CD4-positive, alpha-beta T cell treated with Interleukin-6 for 4 hours (primary cell): Measurements from ENCODE around the gene PDE4D.

Source experiments
- DNase-seq: peaks from one replicate; pipeline ENCODE4 v3.0.0-alpha.2; 2020; ENCODE audit warnings: mixed read lengths

PDE4D gene

DNA sequence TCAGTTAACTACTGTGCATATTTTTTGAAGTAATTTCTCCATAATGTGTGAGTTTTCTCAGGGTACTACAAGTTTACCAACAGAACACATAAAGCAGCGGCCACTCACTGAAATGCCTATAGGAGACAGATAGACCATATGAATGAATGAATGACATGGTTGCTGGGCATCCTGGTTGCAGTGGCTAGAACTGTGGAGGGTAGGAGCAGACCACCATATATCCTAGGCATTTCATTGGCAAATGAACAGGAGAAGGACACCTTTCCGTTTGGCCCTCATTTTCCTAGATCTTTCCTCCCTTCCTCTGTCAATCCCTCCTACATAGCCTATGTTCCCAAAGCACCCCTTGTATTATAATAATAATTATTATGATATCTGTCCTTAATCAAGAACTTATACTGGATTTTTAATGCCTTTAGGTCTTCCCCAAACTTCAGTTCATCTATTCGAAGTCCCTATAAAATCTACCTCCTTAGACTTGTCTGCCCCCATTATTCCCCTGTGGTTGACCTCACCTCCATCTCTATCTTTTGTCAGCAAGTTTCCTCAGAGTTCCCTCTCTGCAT, 838.5 kb downstream of the PDE4D start:
- DNase-seq, result no peak

DNA sequence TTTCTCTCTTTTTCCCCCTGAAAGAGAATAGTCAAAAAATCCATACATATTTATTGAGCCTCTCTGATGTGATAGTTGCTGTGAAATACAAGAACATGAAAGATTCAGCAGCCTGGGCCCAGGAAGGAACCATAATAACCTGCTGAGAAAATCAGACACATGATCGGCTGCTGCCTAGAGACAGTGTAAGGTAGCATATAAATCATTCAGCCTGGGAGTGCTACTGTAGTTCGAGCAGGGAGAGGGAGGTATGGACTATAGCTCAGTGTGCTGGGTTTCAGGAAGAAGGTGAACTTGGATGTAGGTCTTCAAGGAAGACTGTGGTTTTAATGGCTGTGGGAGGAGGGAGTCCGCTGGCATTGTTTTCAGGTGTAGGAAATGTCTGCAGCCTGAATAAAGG, 841.6 kb downstream of the PDE4D start:
- DNase-seq, result no peak

DNA sequence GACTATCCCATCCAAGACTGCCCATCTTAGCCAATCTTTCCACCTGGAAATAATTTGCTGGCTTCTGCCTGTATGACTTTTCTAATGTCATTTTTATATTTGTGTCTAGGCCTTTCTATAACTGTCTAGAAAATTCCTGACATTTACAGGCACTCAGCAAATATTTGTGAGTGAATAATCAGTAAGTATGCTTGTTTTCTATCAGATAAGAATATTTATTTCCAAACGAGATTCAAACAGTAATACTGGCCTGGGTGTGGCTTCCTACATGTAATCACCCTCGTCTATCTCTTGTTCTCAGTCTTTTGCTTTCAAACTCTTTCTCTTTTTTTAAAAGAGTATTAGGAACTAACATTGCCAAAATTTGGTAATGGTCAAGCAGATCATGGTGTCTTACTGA, 844.4 kb downstream of the PDE4D start:
- no peak for DNase-seq

DNA sequence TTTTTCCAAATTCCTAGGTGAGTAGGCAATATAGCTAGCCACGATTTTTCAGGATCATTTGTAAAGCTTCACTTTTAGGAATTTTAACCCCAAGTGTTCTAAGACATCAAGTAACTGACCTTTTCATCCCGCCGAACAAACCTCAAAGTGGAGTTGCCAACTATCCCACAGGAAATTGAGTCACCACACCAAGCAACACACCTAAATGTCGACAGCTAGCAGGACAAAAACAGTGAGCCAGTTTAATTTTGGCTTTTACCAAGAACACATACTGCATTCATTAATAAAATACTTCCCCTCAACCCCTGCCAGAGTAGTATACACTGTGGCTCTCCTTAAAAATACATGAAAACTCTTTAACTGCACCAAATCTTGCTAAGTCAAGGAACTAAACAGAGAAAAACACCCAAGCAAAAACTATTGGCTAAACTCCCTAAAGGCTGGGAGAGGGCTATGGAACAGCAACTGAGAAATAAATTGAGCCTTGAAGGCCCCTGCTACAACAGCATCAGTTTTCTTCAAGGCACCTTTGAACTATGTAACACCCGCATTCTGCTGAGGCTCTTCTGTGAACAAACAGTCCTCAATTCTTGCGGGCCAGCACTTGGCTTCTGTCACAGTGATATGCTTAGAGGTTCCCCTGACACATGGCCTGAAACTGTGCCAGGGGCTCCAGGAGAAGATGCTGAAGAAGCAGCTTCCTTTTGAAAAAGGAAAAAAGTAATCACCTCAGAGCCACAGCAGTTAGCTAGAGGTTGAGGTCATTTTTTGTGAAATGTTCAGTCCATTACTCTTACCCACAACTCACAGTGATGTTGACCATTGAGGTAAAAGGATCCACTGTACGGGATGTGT, 851.1 kb downstream of the PDE4D start:
- no peak for DNase-seq

DNA sequence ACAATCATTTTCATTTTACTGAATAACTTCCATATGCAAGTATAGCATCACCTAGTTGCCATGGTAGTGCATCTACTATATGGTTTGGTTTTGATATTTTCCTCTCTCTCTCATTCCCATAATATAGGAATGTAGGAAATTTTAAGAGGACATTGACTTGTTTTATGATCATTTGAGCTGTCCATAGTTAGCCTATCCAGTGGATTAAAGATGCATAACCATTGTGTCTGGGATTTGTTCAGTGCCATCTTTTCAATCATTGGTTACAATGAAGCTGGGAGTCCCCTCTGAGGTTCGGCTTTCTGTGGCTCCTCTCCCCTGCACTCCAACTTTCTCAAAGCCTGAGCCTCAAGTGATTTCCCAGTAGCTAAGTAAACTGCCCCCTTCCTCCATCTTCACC, 852.2 kb downstream of the PDE4D start:
- no peak for DNase-seq

DNA sequence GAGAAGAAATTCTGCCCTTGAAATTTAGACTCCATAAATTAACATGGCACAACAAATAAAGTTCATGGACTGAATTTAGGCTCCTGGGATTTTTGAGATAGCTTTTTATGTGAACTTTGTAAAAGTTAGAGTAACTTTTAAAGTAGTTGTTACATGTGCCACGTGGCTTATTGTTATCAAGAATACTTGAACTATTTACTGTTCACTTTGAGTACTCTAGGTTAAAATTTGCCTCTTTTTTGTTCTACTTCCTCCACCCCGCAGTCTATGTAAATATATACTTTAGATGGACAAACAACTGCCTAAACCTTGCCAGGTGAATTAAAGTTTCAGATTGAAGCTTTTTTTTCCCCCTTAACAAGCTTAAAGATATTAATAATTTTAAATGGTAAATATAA, 852.7 kb downstream of the PDE4D start:
- DNase-seq, result no peak

DNA sequence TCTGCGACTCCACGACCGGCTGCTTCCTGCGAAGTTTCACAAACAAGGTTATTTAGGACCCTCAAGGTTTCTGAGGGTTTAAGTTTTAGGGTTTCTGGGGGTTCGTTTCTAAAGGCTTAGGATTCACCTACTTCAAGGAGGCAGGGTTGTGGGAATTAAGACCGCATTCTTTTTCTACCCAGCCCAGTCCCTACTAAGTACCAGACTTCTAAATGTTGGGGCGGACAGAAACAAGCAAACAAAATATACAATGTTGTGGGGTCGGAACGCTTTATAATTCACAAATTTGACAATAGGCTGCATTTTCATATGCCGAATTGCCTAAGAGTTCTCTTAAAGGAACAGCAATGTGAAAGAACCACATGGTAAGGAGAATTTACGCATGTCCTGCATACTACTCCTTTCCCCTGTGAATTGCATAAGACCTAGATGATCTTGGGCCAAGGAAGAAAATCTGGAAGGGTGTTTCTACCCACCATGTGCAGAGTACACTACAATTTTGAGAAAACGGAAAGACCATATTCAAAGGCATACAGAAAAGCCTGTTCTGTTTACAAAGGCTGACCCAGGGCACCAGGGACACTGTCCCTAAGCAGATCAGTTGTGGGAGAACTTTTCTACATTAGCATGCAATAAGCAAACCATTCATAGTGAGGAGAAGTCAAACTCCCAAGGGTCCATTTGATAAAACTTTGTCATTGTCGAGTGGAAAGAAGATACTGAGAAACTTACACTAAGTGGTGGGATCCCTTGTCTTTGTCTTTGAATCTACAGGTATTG, 853.3 kb downstream of the PDE4D start:
- DNase-seq, result no peak

DNA sequence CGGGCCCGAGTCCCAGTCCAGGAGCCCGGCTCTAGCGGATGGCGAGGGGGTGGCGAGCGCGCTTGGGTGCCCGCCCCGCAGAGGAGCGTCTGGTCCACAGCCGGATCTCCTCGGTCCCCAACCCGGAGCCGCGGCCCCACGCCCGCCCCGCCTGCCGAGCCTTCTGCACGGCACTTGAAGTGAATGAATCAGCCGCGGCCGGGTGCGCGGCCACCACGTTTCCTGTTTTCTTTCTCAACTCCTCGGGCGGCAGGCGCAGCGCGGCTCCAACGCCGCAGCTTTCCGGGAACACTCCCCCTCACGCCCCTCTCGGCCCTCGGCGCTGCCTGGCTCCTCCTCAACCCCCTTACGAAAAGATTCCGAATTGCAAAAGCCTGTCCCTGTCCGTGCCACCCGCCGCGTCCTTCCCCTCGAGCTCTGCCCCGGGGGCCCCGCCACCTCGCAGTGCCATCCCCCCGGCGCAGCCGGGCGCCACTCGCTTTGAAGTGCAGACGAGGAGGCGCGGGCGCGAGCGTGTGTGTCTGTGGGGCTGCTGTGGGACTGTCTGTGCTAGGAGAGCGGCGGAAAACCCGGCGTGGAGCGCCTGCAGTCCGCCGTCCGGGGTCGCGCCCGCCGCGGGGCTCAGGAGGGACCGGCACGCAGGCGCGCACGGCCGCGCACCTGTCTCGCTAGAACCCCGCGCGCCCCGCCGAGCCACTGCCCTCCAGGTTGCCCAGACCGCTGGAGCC, 854.1 kb downstream of the PDE4D start:
- peak; percentile 94 for DNase-seq

DNA sequence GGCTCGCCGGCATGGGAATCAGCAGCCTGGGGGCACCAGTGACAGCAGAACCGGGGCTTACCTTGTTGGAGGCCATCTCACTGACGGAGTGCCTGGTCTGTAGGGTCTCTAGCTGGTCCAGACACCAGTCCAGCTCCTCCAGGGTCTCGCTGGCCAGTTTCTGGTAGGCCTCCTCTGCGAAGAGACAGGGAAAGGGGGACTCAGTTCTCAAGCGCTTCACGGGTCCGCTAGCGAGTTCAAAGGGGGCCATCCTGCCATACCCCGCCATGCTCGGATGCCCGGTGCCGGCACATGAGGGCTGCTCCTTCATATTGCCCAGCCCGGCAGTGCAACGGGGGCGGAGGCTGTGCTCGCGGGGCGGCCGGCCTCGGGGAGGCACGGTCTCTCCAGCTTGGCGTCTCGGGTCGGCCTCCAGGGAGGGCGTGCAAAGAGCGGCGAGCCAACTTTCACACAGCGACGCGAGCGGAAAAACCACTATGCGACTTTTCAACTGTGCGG, 854.7 kb downstream of the PDE4D start:
- DNase-seq, result peak; percentile 42

DNA sequence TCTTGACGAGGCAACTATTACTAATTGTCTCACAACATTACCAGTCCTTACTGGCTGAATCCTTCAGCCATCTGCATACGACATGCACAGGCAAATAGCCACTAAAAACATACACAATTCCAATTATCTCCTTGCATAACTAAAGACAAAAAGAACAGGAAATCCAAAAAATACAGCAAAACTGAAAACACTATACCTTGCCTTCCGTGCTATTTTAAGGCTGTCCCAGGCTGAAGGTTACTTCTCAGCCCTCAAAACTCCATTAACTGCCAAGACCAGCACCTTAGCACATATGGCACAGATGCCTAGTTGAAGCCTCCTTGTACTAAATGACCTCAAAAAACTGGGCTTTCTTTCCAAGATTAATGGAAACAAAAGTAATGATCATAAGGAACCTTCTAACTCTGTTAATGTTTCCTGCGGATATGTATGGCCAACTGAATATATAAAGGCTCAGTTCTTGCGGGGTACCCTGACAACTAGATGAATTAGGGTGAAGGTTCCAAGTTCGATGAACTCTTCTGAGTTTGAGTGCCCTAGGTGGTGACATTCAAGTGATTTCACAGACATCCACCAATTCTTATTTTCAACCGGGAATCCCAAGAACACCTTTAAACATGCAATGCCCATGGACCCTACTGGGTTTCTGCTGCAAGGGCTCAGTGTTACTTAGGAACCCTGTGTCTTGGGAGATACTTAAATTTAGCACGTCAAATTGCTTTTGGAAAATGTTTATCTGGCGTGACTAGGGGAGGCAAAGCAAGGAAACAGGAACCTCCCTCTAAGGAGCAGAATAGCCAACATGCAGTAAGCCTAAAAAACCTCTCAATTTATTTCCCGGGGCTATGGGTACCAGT, 855.4 kb downstream of the PDE4D start:
- DNase-seq, result no peak

DNA sequence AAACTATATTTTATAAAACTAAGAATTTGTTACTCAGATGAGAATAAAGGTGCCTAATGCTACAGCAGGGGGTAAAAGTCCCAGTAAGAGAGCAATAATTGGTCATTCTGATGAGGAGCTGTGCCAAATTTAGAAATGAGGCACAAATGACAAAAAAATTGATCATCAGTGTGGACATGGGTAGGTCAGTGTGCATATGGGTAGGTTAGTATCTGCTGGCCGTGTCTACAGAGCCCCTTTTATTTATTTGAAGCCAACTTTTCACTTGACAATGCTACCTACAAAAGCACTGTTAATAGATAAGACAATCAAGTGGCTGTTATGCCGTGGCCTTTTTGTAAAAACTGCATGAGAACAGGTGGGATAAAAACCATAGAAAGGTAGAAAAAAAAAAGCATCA, 856.1 kb downstream of the PDE4D start:
- DNase-seq, result no peak

DNA sequence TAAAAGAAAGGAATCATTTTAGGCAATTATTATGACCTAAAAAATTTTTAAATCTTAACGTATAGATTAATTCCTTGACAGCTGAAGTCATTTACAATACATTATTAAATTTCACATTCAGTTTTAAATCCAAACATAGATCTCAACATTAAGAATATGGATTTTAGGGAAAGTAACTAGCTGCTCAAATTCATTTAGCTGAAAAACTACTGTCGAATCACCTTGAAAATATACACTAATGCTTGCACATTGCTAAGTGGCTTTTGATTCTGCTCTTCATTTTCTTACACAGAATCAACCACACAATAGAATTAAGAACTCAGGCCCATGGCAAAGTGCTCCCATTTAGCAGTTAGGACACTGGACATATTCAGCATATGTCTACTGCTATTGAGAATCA, 856.5 kb downstream of the PDE4D start:
- DNase-seq, result no peak

DNA sequence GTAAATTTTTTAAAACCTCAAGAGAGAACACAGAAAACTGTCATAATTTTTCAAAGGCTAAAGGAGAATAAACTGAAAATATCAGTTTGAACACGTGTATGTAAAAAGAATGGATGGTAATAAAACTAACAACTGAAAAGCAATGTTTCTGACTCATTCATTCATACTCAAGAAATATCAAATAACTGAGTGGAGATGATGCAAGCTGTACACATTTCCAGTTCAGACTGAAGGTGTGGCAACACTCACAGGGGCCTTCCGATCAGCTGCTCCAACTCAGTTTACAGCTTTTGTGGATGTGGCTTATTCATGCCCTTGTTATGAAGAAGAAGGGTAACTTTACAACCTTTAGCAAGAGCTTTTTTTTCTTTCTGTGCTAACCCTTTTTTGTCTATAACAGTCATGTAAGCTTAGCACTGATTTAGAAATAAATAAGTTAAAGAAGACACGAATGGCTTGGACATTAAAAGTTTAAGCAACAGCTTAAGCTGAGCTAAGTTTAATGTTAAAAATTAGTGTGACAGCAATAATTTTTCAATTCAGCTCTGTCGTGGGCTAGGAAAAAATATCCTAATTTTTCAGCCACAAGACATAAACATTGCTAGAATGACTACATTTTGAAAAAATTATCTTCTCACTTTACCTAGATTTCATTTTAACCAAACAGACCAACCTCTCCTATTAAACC, 857.1 kb downstream of the PDE4D start:
- peak; percentile 67 for DNase-seq

DNA sequence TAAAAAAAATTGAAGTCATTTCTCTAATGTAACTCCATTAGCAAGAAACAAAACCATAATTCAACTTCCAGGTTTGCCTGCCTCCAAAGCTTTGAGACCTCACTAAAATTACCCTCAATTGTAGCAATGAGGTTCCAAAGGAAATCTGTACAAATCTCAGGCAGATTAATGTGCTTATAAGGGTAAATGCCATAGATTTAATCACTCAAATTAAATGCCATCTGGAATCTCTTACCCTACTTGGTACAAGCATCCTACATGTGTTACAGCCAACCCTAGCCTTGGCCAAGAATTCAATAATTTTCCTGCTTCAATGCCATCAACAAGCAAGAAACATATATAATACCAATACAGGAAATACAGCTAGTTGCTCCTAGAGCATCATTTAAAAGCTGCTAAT, 857.8 kb downstream of the PDE4D start:
- DNase-seq, result no peak

DNA sequence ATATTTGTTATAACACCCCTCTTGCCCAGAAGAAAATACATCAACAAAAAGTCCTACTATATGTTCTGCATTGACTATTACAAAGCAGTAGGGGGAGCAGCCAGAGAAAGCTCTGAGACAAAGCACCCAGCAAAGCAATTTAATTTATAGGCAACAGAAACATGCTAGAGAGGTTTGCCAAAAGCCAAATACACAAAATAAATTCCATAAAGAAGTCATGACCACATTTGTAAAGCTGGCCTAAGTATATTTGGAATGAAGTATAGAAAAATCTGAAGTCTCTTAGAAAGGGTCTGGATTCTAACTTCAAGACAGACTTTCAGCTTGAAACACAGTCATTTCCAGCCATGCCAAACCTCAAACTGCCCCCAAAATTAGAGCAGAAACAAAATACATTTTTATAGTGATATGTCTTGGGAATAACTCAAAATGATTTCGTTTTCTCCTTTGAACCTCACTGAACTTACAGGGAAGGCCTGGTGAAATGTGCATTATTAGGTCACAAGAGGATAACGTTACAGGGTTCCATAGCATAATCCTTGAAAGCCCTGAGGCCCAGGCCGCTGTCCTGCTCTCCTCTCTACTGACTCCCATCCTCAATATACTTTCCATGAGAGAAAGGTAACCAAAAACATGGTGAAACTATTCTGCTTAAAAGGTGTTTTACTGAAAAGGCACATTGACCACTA, 858.9 kb downstream of the PDE4D start:
- DNase-seq, result peak; percentile 33

DNA sequence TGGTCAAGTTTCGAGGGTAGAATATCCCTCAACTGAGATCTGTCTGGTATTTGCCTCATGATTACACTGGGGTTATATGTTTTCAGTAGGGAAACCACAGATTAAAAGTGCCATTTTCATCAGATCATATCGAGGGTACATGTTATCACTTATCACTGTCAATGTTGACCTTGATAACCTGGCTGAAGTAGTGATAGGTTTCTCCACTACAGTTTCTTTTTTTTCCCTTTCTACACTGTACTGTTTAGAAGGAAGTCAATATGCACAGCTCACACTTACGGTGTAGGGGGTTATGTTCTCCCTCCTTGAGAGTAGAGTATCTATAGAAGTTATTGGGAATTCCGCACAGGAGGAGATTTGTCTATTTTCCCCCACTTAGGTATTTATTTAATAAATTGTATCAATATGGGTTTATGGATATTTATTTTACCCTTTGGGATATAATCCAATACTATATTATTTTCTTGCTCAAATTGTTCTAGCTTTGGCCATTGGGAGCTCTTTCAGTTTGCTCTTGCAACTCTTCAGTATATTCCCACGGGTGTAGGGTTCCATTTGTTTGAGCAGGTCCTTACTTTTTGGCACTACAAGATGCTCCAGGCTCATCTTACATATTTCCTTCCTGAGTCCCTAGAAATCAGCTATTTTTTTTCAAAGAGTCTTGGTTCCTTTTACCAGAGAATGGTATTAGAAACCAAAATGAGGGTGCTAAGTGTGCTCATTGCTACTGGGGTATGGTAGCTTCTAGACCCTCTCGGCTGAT, 866.2 kb downstream of the PDE4D start:
- DNase-seq, result no peak

DNA sequence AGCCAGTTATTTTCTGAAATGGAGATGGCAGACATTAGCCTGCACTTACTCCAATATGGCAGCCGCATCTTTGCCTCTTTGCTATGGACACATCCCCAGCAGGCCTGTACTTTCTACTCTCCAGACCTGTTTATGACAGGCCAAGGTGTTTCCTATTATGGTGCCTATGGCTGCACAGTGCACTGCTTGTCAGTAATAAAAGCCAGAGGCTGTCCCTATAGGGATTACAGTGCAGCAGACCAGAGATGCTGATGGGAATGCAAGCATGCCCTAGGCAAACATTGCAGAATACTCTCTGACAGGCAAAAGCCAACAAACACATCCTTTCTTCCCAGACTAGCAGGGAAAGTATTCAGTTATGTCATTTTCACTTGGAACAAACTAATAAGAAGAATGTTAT, 867.8 kb downstream of the PDE4D start:
- DNase-seq, result no peak

DNA sequence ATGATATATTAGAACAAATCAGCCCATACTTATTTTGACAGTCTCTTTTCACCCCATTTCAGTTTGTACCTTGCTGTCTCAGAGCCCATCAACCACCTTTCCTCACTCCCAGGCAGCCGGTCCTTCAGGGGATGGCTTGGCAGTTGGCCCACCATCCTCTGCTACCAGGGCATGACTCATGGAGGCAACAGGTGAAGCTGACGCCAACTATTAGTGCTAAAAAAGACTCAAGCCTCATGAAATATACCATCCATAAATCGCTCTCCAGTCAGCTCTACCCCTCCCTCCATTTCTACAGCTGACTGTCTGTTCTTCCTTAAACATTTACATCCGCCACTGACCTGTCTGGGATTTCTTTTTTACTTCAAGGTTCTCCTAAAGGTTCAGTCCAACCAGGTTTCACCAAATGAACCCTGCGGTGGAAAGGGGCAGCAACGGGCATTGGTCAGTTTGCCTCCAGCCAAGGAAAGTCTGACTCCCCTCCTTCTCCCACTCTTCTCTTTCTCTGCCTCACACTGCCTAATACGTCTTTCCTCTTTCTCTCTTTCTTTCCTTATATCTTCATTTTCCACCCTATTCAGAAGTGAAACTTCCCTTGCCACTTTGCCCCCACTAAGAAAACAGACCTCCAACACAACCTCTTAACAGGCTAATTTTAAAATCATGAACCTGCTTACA, 871.5 kb downstream of the PDE4D start:
- DNase-seq, result peak; percentile 14

DNA sequence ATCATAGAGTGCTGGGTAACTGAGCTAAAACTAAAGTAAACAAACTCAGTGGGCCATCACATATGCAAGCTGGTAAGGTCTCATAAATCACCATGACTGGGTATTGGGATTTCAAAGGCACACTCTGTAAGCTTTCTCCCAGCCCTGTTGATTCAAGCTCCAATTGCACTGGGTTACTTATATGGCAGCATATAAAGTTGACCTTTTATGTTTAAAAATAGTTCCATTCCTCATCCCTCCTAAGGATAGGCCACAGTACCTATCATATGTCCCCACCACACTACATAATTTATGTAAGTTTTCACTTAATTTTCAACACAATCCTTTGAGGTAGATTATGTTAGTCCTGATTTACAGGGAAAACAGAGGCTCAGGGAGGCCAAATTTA, 872.2 kb downstream of the PDE4D start:
- no peak for DNase-seq
